CD1c-positive myeloid dendritic cell (primary cell): Measurements from ENCODE around the gene MANEAL.
A peak's percentile ranks its signal among the peaks of the same experiment; 100 is the strongest.

Experiments
- DNase-seq: peaks from one replicate; pipeline ENCODE4 v3.0.0-alpha.2; 2016; ENCODE audit errors: extremely low spot score

The MANEAL gene

DNA sequence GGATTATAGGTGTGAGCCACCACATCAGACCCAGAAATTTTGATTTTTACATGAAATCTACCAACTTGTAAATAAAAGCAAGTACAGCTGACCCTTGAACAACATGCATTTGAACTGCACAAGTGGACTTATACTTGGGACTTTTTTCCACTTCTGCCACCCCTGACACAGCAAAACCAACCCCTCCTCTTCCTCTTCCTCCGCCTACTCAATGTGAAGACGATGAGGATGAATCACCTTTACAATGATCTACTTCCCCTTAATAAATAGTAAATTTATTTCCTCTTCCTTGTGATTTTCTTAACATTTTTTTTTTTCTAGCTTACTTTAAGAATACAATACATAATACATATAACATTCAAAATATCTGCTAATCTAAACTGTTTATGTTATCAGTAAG is 31.9 kb downstream of the MANEAL start:
- peak; percentile 78 for DNase-seq

GRCh38 chr1:37828410-37829074 is 34.9 kb downstream of the MANEAL start:
- no peak for DNase-seq

DNA sequence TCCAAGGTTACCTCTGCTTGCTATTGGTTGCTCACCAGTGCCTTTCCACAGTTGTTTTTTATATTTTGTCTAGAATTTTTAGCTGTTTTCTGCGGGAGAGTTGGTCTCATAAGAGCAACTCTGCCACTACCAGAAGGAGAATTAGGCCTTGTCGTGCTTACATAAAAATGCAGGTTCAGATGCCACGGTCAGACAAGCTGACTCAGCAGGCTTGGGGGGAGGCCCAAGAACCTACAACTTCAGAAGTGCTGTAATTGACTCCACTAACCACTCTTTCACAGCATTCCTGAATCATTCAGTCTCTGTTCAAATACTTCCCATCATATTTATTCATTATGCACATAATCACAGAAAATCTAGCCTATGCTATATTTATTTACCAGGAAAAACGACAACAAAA is 37.5 kb downstream of the MANEAL start:
- DNase-seq, result no peak

DNA sequence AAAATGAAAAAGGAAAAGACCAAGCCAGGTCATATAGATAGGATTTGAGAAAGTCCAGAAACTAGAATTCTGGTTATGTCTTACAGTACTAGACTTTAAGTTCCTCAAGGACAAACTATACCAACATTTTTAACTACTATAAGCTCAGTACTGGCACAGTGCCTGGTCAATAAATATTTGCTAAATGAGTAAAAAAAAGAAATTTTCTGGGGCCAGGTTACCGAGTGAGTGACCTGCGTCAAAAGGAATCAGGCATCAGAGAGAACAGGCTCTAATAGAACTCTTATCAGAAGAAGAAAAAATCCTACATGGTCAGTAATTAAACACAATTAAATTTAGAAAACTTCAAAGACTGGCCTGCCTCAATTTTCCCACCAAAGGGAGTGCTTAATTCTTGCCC is 38.2 kb downstream of the MANEAL start:
- no peak for DNase-seq

- DNase-seq, result no peak
Measured at GRCh38 chr1:37836788-37837187, 43.1 kb downstream of the MANEAL start.

DNA sequence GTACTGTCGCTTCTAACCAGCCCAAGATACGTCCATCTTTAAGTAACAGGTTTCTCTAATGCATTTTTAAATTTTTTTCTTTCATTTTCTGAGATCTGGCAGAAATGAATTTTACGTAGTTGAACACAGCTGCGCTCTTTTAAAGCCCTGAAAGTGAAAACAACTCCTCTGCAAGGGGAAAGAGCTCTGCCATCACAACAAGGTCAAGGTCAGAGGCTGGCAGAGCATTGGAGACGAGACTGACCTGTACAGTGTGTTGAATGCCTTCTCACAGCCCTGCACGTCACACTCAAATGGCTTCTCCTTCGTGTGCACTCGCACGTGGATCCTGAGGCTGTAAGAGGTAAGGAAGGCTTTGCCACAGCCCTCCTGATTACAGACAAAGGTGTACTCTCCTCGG is 46.0 kb downstream of the MANEAL start:
- DNase-seq, result no peak

GRCh38 chr1:37840711-37841110 is 47.1 kb downstream of the MANEAL start:
- no peak for DNase-seq

DNA sequence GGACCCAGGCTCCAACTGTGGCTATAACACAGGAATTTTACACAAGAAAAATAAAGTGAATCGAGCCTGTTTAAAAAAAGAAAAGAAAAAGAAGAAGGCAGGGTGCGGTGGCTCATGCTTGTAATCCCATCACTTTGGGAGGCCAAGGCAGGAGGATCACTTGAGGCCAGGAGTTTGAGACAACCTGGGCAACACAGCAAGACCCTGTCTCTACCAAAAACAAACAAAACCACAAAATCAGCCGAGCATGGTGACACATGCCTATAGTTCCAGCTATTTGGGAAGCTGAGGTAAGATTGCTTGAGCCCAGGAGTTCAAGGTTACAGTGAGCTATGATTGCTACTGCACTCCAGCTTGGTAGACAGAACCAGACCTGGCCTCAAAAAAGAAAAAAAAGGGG is 48.0 kb downstream of the MANEAL start:
- no peak for DNase-seq

GRCh38 chr1:37844536-37844935 is 50.9 kb downstream of the MANEAL start:
- no peak for DNase-seq

DNA sequence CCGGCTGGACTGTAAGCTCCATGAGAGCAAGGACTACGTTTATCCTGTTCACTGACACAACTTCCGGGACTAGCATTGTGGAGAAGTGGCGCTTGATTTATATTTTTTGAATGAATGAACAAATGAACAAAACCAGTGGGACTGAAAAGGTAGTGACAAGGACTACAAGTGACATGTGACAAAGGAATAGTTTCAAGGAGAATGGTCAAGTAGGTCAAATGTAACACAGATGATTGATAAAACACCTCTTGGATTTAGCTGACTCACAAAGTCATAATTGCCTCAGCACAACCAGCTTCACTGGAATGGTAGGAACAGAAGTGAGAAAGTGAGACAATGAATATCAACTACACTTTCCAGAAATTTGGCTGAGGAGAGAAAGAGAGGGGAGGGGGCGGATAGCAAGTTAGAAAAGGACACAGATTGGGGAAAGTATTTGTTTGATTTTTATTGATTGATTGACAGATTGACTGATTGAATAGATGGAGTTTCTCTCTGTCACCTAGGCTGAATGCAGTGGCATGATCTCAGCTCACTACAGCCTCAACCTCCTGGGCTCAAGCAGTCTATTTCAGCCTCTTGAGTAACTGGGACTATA is 51.5 kb downstream of the MANEAL start:
- DNase-seq, result peak; percentile 41

GRCh38 chr1:37845786-37846185 is 52.1 kb downstream of the MANEAL start:
- DNase-seq, result peak; percentile 81

- peak; percentile 23 for DNase-seq
Measured at GRCh38 chr1:37846647-37847339, 53.1 kb downstream of the MANEAL start.

GRCh38 chr1:37849480-37849879 is 55.8 kb downstream of the MANEAL start:
- DNase-seq, result no peak

GRCh38 chr1:37850352-37850955 is 56.8 kb downstream of the MANEAL start:
- DNase-seq, result peak; percentile 20
